ENCODE results near the gene ATP2A1.
"Not testable (repeated sequence)": the region's sequence is repeated elsewhere in the genome, so short reads cannot be mapped to it uniquely, and the experiment has no call there.

The ATP2A1 gene

DNA sequence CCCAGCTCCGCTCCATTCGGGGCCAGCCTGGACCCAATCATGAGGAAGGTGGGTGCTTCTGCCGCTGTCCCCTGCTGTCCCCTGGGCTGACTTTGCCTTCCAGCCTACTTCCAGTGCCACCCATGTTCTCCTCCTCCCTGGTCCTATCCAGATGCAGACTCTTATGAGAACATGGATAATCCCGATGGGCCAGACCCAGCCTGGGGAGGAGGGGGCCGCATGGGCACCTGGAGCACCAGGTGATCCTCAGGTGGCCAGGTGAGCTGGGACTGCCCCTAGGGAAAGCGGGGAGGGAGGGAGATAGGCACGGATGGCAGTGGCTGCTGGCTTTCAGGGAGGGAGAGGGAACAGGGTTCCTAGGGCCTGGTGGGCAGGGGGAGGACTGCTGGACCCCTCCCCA lies 60.4 kb downstream of the ATP2A1 start:
- TF ChIP-seq ZFX (IDR thresholded peaks at IDR 0.05; ENCODE audit: borderline replicate concordance) = no peak
- TF ChIP-seq, protein P1, sequence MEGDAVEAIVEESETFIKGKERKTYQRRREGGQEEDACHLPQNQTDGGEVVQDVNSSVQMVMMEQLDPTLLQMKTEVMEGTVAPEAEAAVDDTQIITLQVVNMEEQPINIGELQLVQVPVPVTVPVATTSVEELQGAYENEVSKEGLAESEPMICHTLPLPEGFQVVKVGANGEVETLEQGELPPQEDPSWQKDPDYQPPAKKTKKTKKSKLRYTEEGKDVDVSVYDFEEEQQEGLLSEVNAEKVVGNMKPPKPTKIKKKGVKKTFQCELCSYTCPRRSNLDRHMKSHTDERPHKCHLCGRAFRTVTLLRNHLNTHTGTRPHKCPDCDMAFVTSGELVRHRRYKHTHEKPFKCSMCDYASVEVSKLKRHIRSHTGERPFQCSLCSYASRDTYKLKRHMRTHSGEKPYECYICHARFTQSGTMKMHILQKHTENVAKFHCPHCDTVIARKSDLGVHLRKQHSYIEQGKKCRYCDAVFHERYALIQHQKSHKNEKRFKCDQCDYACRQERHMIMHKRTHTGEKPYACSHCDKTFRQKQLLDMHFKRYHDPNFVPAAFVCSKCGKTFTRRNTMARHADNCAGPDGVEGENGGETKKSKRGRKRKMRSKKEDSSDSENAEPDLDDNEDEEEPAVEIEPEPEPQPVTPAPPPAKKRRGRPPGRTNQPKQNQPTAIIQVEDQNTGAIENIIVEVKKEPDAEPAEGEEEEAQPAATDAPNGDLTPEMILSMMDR (IDR thresholded peaks at IDR 0.05) = no peak

DNA sequence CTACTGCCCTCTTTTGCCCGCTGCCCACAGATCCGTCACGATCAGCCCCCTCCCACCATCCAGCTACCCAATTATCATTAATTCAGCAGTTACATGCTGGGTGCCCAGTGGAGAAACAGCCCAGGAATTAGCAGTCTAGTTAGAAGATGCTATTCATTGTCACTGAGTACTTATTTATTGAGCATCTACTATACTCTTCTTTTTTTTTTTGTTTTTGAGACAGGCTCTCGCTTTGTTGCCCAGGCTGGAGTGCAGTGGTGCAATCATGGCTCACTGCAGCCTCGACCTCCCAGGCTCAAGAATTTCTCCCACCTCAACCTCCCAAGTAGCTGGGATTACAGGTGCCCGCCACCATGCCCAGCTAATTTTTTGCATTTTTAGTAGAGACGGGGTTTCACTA lies 61.5 kb downstream of the ATP2A1 start:
- H3K27ac ChIP-seq = not testable (repeated sequence)

More for the DNA sequence above, 60.4 kb downstream of the ATP2A1 start:
- no peak overlapping the region for H3K27ac ChIP-seq

DNA sequence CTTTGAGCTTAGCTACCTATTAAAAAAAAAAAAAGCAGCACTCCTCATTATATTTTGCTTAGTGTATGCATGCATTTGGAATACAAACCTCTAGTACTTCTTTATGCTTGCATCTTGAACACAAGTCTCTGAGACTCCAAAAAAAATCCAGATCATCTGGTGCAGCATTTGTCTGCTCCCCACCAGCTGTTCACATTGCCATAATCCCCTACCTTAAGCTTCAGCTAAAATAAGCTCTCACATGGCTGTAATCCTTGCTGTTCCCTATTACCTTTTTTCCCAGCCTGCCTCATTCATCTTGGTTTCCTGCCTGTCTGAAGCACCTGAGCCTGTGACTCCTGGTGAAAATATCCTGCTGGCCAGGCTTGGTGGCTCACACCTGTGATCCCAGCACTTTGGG lies 65.0 kb downstream of the ATP2A1 start:
- no peak for TF ChIP-seq ZFX (IDR thresholded peaks at IDR 0.05; ENCODE audit: borderline replicate concordance)
- TF ChIP-seq, protein P1 (IDR thresholded peaks at IDR 0.05) = no peak
- no peak overlapping the region for H3K27ac ChIP-seq

DNA sequence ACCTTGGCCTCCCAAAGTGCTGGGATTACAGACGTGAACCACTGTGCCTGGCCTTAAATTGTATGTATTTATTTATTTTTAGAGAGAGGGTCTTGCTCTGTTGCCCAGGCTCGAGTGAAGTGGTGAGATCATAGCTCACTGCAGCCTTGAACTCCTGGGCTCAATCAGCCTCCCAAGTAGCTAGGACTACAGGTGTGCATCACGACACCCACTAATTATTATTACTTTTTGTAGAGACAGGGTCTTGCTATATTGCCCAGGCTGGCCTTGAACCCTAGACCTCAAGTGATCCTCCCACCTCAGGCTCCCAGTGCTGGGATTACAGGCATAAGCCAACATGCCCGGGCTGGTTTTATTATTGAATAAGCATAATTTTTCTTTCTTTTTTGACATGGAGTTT lies 68.4 kb downstream of the ATP2A1 start:
- no peak overlapping the region for H3K27ac ChIP-seq
- TF ChIP-seq, protein P1 (IDR thresholded peaks at IDR 0.05) = no peak
- no peak for TF ChIP-seq ZFX (IDR thresholded peaks at IDR 0.05; ENCODE audit: borderline replicate concordance)

DNA sequence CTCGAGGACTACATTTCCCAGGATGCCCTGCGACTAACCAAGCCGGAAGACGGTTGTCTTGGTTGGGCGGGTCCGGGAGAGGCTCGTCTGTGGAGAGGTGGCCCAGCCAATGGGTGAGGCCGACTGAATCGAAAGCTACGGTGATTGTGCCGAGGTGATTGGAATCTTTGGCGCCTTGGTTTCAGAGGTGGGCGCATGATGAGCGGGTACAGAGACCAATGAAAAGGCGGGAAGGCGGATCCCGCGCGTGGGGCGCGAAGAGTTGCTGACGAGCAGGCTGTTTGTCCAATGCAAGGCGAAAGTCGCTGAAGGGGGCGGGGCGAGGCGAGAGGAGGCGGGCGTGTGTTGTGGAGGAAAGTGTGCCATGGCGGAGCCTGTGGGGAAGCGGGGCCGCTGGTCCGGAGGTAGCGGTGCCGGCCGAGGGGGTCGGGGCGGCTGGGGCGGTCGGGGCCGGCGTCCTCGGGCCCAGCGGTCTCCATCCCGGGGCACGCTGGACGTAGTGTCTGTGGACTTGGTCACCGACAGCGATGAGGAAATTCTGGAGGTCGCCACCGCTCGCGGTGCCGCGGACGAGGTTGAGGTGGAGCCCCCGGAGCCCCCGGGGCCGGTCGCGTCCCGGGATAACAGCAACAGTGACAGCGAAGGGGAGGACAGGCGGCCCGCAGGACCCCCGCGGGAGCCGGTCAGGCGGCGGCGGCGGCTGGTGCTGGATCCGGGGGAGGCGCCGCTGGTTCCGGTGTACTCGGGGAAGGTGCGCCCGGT lies 72.5 kb downstream of the ATP2A1 start, which contains the start of gene NFATC2IP:
NFATC2IP (plus strand) TSS at position 290 of the 762 bp plus-strand sequence; CDS start at position 365, 75 bp downstream.
- TF ChIP-seq, protein P1 (IDR thresholded peaks at IDR 0.05) = no peak

DNA sequence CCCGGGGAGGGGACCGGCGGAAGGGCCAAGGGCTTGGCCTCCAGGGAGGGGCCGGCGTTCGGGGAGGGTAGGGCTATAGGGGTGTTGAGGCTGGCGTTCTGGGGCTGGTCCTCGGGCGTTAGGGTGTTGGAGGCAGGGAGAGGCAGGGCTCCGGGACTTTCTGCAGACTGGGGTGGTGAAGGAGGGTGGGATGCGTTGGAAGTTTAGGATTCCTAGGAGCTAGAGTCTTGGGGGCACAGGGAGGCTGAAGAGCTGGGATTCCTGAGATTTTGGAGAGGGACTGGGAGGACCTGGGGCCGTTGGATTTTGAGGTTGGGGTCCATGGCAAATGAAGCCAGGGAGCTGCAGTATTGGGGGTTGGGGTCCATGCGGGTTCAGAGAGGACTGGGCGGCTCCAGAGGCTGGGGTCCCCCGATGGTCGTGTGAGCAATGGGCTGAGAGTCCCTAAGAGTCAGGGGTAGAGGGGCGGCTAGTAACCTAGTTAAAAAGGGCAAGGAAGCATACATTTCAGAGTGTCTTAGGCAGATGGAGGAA lies 73.2 kb downstream of the ATP2A1 start:
- H3K27ac ChIP-seq = peak overlapping the region; percentile 76
- TF ChIP-seq ZFX (IDR thresholded peaks at IDR 0.05; ENCODE audit: borderline replicate concordance) = no peak
- TF ChIP-seq, protein P1 (IDR thresholded peaks at IDR 0.05) = no peak

More for the DNA sequence above, 72.5 kb downstream of the ATP2A1 start, which contains the start of gene NFATC2IP:
- H3K27ac ChIP-seq = peak within 1 kb of the TSS; percentile 76
